NT2/D1 (cell line): ENCODE measurements around the gene LHFPL3.

Experiments used
- YY1 ChIP-seq: IDR thresholded peaks from 2 replicates; pipeline ENCODE4 v1.6.1; 2011; ENCODE audit not compliant: insufficient read length, insufficient read depth
- ZNF274 ChIP-seq: IDR thresholded peaks from 2 replicates; pipeline ENCODE4 v1.6.1; 2011; ENCODE audit warnings: mild to moderate bottlenecking, low read depth, low read length

- TF ChIP-seq YY1 = no peak
- no peak for TF ChIP-seq ZNF274
Measured at GRCh38 chr7:104895522-104896236, 567.3 kb downstream of the LHFPL3 start.
